Measurements from ENCODE around the gene C1orf105.

C1orf105 gene

DNA sequence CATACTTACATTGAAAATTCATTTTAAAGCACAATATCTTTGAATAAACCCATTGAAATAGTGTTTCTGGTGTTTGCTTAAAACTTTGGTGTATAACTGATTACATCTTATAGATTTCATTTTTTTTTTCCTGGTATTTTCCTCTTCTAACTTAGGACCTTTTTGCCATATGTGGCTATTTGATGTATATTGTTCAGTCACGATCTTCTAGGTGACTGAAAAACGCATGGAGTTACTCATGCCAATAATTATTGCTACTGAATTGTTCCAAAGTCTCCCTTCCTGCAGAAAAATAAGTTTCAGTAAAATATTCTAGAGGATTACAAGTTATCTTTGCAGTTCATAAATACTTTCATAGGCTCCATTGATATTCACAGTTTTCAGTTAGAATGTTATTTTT, 22.9 kb upstream of the C1orf105 start:
- no peak for DNase-seq

DNA sequence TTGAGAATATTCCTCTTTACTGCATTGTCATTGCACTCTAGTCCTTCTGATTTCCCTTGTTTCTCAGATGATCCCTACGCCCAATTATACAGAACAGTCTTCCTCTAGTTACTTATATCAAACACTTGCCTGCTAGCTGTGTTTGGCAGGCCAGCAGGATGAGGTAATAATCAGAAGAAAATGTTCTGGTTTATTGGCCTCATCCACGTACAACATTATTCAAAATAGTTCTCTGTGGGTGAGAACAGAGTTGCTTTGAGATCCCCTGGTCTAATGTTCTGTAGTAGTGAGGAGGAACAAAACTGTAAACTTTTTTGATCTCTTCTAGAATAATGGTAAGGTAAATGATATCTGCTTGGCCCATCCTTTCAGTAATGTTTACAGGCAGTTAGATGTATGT, 22.3 kb upstream of the C1orf105 start:
- DNase-seq = no peak

DNA sequence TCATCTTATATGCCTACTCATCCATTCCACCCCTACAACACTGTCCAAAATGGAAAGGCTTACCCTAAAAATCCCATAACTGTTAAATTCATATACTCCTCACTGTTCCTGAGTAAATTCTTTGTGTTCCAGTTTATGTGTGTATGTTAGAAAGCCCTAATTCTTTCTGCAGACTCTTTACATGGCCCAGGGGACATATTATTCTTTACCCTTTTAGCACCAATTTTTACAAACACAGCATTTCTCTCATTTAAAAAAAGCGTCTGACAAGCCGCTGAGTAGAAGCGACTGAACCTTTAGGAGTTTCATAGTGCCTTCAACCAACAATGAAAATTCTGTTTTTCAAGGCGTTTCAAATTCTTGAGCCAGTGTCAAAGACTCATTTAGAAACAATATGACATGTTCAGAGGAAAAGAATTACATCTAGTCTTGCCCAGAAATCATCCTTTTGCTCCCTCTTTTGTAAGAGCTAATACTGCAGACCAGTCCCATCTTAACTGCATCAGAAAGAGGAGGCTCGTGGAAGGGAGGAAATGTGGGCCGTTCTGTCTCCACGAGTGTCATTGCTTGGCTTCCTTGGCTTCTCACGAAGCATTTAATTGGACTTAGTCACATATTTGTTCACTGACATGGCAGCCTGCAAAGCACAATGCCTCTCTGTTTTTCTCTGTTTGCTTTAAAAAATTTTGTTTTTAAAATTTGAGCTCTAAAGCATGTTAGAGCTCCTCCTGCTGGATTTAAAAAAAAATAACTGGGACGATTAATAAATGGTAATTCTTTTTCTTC, 21.3 kb upstream of the C1orf105 start:
- DNase-seq = peak; percentile 73

DNA sequence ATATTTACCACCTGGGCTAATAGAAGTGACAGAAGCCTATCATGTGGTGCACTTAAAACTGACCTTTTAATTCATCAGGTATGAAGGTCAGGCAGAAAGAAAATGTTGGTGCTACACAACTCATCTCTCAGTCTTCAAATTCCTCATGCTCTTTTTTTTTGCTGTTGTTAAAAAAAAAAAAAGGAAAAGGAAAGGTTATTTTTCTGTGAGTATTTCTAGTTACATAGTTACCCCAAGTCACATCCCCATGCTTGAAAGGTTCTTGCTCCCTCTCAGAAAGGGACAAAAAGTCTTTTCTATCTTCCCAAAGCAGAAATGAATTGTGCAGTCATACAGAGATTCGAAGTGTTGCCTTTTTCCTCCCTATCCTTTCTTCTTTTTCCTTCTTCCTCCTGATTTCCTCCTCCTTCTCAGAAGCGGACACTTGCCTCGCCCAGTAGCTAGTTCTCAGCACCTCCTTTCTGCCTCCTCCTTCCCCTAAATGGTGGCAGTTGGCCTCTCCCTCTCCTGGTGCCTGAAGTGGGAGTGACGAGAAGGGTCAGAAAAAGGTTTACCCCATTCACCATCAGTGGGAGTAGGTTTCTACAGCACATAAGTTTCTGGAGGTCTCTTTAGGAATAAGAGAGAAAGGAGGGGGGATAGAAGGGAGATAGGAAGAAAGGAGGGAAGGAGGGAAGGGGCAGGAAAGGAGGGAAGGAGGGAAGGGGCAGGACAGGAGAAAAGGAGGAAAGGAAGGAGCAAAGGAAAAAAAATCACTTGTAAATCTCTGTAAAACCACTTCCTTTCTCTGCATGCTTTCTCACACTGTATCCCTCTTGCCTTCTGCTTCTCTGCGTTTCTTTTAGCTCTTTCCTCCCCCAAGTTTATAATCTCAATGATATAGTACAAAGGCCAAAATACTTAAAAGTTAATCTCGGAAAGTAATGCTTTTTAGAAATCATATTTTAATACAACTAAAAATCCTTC, 20.4 kb upstream of the C1orf105 start:
- no peak for DNase-seq

DNA sequence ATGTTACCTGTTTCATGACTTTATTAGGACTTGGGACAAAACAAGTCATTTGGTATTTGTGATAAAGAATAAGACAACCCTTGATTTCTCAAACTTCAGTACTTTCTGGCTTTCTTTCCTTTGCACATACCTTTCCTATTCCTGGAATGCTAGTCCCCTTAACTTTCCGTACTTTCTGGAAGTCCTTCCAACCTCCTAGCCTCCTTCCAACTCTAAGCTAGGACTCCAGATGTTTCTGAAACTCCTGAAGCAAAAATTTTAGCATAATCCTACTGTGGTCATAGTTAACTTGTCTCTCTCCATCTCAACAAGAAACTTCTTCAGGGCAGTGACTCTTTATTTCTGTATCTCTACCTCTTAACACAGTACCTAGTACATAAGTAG, 19.8 kb upstream of the C1orf105 start:
- no peak for DNase-seq

DNA sequence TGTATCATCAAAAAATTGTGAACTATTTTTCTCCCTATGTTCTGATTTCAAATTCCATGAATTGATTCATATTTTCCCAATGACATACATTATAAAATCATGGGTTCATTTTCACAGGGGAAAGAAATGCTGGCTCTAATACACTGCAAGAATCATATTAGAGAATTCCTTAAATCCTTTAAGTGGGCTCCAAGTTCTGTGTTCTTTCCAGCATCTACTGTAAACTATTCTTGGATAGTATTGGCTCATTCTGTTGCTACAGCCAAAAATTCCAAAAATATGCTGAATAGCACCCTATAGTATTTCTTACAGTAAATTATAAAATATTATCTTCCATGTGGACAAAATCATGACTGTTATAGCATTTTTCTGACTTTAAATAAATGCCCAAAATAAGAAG, 19.0 kb upstream of the C1orf105 start:
- no peak for DNase-seq

DNA sequence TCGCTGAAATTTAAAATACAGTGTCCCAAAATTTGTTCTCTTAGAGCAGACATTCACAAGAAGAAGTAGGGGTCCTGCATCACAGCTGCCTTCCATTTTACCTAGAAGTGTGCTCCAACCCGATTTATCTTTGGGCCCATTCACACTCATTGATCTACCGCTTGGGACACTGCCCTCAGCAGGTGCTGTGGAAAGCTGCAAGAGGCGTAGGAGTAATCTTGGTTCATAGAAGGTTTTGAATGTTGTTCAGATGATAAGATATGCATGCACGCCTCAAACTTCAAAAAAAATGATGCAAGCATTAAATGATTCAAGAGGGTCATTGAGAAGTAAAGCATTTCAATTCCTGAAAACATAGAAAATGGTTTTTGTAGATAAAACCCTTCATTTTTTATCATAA, 18.6 kb upstream of the C1orf105 start:
- no peak for DNase-seq

DNA sequence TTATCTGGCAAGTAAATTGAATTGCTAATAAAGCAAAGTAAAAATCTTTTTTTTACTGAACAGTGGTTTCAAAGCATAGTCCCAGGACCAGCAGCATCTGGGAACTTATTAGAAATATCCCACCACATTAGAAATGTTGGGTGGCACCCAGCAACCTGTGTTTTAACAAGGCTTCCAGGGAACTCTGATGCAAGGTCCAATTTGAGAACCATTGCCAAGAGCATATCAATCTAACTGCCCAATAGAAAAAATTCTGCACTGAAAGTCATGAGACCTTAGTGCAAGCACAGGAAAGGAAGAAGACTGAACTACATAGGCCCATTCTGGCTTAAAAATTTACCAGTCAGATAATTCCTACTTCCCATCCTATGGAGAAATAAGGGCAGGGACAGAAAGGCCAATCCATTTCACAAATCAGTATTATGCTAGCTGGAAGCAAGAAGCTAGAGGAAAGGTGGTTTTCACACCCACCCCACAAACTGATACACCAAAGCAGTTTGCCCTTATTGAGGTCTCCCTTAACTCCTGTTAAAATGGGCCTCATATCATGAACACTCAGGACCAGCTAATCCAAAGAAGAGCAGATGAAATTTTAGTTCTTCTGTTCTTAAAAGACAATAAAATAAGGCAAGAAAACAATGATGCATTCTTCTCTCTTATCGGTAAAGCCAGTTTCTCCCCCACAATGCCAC, 17.5 kb upstream of the C1orf105 start:
- no peak for DNase-seq

DNA sequence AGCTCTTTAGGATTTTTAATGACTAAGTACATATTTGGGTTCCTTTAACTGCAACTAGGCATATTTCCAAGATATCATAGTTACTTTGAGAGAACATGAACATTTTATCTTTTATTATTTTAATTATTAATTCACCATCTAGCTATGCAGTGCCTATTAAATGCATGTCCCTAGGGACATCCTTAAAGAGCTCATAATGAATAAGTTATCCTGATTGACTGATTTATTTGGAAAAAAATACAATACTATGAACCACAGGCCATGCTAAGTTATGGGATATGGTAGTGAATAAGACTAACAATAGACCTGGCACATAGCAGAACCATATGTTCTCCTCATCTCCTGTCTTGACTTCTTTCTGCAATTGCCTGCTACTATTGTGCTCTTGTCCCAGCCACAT, 16.4 kb upstream of the C1orf105 start:
- DNase-seq = no peak

DNA sequence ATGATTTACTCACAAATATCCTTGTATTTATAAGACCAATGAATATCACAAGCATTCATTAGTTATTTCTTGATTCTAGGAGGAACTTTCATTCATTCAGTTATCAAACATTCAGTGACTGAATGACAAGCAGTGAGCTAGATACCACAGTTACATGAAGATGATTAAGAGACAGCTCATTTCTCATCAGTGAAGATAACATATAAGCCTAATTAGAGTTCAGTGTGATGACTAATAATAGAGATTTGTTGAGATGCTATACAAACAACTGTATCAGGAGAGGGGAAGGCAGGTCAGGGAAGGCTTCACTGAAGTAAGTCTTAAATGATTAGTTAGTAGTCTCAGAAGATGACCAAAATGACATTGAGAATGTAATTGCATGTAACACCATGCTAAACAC, 14.6 kb upstream of the C1orf105 start:
- no peak for DNase-seq

DNA sequence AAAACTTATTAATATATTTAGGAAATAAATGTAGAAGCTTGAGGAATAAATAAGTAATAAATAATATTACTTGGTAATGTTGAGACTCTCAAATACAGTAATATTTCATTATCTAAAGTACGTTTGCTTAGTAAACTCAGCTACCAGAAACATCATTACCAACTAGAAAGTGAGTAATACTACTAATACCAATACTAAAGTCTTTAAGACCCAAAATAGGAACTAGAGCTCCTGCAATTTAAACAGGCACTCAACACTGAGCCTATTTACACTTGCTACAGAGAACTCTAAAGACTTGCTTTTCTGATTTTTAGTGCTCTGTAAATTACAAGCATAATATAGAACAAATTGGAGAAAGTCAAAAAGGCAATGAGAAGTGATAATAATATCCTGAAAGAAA, 13.5 kb upstream of the C1orf105 start:
- no peak for DNase-seq

DNA sequence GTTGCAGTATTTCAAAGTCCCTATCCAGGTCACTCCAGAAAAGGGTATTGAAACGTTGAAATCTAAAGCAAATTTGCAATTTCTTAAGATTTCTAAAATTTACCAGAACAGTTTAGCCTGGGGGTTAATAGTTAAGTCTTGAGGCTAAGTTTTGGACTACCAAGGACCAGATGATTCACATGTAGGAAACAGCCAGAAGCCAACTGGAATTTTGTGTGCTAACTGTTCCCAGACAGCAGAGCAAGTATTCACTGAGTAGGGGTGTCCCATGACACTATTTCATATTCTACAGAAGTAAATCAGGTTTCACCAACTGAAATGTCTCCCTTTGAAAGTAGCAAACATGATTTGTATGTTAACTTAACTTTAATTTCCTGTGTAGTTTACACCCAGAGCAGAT, 11.5 kb upstream of the C1orf105 start:
- DNase-seq = no peak

DNA sequence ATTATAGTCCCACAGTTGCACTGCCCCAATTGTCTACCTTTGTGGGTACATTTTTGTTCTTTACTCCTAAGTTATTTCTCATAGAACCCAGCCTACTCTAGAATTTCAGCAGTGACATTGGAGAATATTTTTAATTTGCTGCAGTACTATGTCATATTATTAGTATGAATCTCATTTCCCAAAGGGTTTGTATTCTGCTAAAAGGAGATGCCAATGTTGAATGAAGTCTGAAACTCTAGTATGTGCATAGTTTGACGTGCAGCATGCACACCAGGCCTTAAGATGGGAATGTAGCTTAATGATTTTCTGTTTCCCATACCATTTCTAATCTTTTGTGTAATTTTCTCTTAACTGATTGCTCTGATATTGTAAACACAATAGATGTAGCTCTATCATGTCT, 10.5 kb upstream of the C1orf105 start:
- DNase-seq = no peak

DNA sequence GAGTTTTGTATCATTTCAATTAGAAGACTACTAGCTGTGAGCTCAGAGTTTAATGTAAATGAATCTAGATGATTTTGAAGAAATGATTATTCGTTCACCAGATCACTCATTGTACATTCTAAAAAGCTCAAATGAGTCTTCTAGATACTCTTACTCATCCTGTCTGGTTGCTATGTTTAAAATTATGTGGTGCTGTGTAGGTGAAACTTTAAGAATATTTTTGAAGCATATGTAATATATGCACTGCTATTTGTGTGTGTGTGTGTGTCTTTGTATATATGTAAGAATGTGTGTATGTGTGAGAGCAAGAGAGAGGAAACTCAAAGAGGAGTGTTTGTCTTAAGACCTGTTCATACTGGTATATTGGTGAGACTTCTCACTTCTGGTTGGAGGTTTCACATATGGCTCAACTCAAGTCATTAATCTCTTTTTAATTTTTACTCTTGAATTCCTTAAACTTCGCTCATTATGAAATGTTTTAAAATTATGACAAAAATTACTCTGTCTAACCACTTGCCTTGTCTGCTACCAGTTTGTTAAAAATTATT, 8.6 kb upstream of the C1orf105 start:
- no peak for DNase-seq

DNA sequence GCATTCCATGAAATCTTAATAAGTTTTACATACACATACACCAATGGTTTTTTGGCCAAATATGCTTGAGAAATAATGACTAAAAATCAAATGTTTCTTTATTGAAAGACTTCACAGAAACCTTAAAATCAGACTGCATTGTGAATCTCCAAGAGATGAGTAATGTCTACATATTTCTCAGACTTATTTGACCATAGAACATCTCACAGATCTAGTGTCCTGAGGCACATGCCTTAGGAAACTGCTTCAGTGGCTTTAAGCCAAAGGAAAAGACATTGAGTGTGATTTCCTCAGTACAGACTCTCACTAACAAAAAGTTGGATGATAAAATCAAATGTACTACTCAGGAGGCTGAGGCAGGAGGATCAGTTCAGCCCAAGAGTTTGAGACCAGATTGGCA, 6.2 kb upstream of the C1orf105 start:
- DNase-seq = no peak

DNA sequence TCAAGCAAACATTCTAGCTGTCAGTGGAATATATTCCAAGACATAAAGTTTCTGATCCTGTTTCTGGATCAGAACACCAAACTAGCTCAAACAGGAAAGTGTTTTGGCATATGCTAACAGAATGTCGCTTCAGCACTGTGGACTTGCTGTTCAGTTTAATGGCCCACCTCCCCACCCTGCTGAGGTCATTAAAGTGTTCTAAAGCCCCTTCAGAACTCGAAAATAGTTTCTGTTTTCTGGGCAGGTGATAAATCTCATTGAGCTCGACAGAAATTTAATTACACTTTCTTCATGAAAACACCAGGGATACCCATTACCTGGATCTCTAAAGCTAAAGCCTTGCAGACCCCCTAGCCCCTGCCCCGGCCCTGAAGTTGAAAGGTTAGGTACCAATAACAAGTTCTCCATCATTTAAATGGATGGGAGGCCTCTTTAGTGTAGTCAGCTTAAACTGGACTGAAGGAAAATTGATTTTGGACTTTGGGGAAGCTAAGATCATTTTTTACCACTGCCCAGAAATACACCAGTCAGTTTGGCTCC, 3.9 kb upstream of the C1orf105 start:
- no peak for DNase-seq

DNA sequence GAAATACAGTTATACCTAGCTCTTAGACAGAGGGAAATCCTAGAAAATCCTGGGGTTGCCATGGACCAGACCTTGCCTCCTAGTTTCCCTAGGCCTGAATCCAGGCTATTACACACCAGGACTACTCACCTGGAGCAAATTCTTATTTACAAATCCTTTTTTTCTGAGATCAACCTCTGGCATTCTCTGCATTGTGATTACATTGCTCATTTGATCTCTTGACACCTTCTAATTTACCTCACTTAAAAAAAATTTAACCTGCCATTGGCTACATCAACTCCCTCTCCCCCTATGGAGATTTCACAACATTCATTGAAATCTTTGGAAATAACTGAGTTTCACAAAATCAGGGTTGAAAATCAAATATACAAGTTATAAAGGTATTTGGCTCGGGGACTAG, 2.9 kb upstream of the C1orf105 start:
- no peak for DNase-seq

DNA sequence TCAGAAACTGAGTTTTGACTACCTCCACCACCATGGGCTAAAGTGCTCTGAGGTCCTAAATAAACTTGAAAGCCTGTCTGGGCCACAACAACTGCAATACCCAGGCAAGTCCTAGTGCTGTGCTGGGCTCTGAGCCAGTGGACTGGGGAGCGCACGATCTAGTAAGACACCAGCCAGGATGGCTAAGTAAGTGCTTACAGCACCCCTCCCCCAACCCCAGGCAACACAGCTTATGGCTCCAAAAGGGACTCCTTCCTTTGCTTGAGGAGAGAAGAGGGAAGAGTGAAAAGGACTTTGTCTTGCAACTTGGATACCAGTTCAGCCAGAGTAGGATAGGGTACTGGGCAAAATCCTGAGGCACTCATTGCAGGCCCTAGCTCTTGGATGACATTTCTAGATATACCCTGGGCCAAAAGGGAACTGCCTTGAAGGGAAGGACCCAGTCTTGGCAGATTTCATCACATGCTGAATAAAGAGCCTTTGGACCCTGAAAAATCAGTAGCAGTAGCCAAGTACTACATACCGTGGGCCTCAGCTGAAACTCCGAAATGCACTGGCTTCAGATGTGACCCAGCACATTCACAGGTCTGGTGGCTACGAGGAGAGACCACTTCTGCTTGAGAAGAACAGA, 1.6 kb downstream of the C1orf105 start:
- DNase-seq = no peak

DNA sequence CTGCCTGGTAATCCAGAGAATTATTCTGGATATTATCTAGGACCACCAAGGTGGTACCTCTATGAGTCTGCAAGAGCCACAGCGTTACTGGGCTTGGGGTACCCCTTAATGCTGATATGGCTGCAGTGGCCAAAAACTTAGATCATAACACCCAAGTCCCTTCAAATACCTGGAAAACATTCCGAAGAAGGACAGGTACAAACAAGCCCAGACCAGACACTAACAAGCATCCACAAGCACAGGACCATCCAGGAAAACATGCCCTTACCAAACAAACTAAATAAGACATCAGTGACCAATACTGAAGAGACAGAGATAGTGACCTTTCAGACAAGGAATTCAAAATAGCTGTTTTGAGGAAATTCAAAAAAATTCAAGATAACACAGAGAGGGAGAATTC, 2.9 kb downstream of the C1orf105 start:
- no peak for DNase-seq

DNA sequence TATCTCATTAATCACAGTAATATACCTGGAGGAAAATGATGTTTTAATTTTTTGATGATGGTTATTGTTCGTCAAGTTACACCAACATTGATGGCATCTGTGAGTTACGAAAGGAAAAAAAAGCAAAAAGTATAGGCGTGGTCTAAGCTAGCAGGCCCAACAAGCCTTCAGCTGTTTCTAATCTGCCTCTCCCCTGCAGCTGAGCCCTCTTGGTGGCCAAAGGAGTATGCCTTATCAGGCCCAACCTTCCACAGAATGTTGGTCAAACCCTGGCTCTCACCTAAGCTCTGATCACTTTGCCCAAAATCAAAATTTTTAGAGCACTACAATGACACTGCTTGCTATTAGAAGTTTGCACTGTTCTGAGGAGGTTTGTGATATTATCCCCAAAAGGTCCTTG, 4.9 kb downstream of the C1orf105 start:
- no peak for DNase-seq

DNA sequence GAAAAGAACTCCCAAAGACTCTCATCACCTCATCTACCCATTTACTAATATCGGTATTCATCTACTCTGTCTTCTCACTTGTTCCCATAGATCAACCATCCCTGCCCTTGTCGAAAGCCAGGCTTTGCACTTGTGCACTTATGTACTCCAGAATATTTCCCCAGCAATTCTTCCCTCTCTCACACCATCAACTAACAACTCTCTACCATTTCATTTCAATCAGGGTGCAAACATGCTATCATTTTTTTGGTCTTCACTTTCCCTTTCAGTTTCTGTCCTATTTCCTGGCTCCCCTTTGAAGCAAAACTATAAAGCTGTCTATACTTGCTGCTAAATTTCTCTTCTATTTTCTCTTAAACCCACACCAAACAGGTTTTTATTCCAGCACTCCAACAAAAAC, 6.7 kb downstream of the C1orf105 start:
- peak; percentile 20 for DNase-seq

DNA sequence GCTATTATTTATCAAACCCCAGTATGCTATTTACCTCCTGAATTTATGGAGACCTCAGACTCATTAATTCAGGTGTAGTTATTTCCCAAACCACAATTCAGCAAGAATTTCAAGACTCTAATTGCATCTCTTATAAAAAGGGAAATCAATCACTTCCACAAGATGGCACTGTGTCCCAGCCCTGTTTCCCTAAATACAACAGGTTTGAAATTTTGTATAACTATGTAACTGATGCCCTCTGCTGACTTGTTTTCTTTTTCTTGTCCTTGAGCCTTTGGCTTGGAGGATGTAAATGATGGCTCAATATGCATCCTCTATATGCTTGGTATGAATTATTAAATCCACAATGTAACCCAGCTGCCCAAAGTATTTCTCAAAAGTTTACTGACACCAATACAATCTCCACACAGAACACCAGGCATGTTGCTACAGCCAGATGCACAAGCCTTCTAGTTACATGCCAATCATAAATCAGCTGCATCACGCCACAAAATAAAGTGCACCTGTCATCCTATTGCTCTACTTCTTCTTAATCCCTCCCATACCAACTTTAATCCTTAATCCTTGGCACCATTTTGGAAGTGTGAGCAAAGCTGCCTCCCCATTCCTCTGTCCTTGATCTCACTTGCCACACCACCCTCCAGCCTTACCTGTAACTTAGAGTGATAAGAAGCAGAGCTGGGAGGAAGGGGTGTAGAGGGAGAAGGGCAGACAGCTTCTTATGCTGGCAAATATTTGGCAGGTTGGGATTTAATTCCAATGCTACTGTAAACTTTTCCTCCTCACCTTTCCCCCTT, 9.0 kb downstream of the C1orf105 start:
- DNase-seq = peak; percentile 70

All from CD4-positive, alpha-beta T cell treated with Interleukin-4 for 4 hours (primary cell).